IPS DF 6.9 (cell line): ENCODE data around the gene INSIG1.

Source experiments
- DNase-seq: peaks from one replicate; pipeline ENCODE4 v3.0.0-alpha.2; 2013; ENCODE audit warnings: low read depth, low spot score
- H3K27ac ChIP-seq: one replicate; pipeline ENCODE4 v1.5.1; 2013; ENCODE audit warnings: low read length, control low read depth
- H3K27me3 ChIP-seq: 2 replicates; pipeline ENCODE4 v1.6.1; 2013; ENCODE audit warnings: mild to moderate bottlenecking, low read length; ENCODE audit not compliant: control insufficient read depth, insufficient read depth
- H3K36me3 ChIP-seq: 2 replicates; pipeline ENCODE4 v1.6.1; 2013; ENCODE audit warnings: low read length; ENCODE audit not compliant: control insufficient read depth, insufficient read depth
- H3K4me1 ChIP-seq: 2 replicates; pipeline ENCODE4 v1.6.1; 2013; ENCODE audit warnings: low read length; ENCODE audit not compliant: control insufficient read depth, insufficient read depth
- H3K4me3 ChIP-seq: 2 replicates; pipeline ENCODE4 v1.5.1; 2013; ENCODE audit warnings: mild to moderate bottlenecking, low read length
- H3K9me3 ChIP-seq: 2 replicates; pipeline ENCODE4 v1.6.1; 2013; ENCODE audit warnings: low read length, inconsistent platforms; ENCODE audit not compliant: control insufficient read depth, insufficient read depth
- WGBS: extraction: QIAGEN DNeasy Blood & Tissue Kit; methylation state at CpG from one replicate; pipeline ENCODE4 v1.1.7; 2013; ENCODE audit warnings: mixed read lengths, missing lambda C conversion rate; ENCODE audit not compliant: insufficient read length, insufficient coverage; 5-methylcytosine and 5-hydroxymethylcytosine counted together

Gene INSIG1

GRCh38 chr7:155276800-155277375 is 20.8 kb upstream of the INSIG1 start:
- Histone ChIP-seq H3K36me3 (no peaks in the 10 kb centered on the region), H3K27me3 (no peaks in the 10 kb centered on the region), H3K4me1 (no peaks in the 10 kb centered on the region; the same call in 1 of the 2 replicates), H3K27ac (no peak overlapping the region), H3K4me3 (no peak overlapping the region), H3K9me3 (no peaks in the 10 kb centered on the region)
- DNase-seq, result no peak
- WGBS, result no CpG with 5 or more reads among the region's 12 CpGs

GRCh38 chr7:155277385-155277994 is 20.2 kb upstream of the INSIG1 start:
- H3K36me3 ChIP-seq, result no peaks in the 10 kb centered on the region
- H3K27ac ChIP-seq, result no peak overlapping the region
- H3K4me3 ChIP-seq, result no peak overlapping the region
- H3K9me3 ChIP-seq, result no peaks in the 10 kb centered on the region
- DNase-seq, result no peak
- WGBS, result no CpG with 5 or more reads among the region's 10 CpGs
- H3K27me3 ChIP-seq, result no peaks in the 10 kb centered on the region
- no peaks in the 10 kb centered on the region; the same call in 1 of the 2 replicates for H3K4me1 ChIP-seq

- Histone ChIP-seq H3K36me3 (no peaks in the 10 kb centered on the region), H3K9me3 (no peaks in the 10 kb centered on the region), H3K27ac (no peak overlapping the region), H3K27me3 (no peaks in the 10 kb centered on the region), H3K4me1 (no peaks in the 10 kb centered on the region; the same call in 1 of the 2 replicates), H3K4me3 (no peak overlapping the region)
- WGBS, result no CpG with 5 or more reads among the region's 9 CpGs
- no peak for DNase-seq
Observed at GRCh38 chr7:155278921-155279320, 18.8 kb upstream of the INSIG1 start.

GRCh38 chr7:155279787-155280445 is 17.8 kb upstream of the INSIG1 start:
- WGBS, result no CpG with 5 or more reads among the region's 14 CpGs
- H3K27me3 ChIP-seq, result no peaks in the 10 kb centered on the region

GRCh38 chr7:155280446-155281397 is 17.0 kb upstream of the INSIG1 start:
- Histone ChIP-seq H3K9me3 (no peaks in the 10 kb centered on the region), H3K36me3 (no peaks in the 10 kb centered on the region), H3K27ac (no peak overlapping the region), H3K4me1 (no peaks in the 10 kb centered on the region; the same call in 1 of the 2 replicates), H3K4me3 (no peak overlapping the region), H3K27me3 (no peaks in the 10 kb centered on the region)
- no peak for DNase-seq
- WGBS, result no CpG with 5 or more reads among the region's 13 CpGs

More at GRCh38 chr7:155279787-155280445, 17.8 kb upstream of the INSIG1 start:
- Histone ChIP-seq H3K9me3 (no peaks in the 10 kb centered on the region), H3K4me1 (no peaks in the 10 kb centered on the region; the same call in 1 of the 2 replicates), H3K27ac (no peak overlapping the region), H3K4me3 (no peak overlapping the region), H3K36me3 (no peaks in the 10 kb centered on the region)
- DNase-seq, result no peak

- H3K9me3 ChIP-seq, result no peaks in the 10 kb centered on the region
- H3K27ac ChIP-seq, result no peak overlapping the region
- no peaks in the 10 kb centered on the region for H3K27me3 ChIP-seq
- DNase-seq, result no peak
- no peaks in the 10 kb centered on the region for H3K36me3 ChIP-seq
- WGBS, result no CpG with 5 or more reads among the region's 9 CpGs
- no peaks in the 10 kb centered on the region; the same call in 1 of the 2 replicates for H3K4me1 ChIP-seq
- H3K4me3 ChIP-seq, result no peak overlapping the region
Observed at GRCh38 chr7:155281398-155281969, 16.2 kb upstream of the INSIG1 start.

- no CpG with 5 or more reads among the region's 6 CpGs for WGBS
- H3K4me1 ChIP-seq, result no peaks in the 10 kb centered on the region; the same call in 1 of the 2 replicates
Observed at GRCh38 chr7:155282671-155283070, 15.0 kb upstream of the INSIG1 start.

GRCh38 chr7:155283565-155284194 is 14.0 kb upstream of the INSIG1 start:
- H3K27me3 ChIP-seq, result no peaks in the 10 kb centered on the region
- H3K9me3 ChIP-seq, result no peaks in the 10 kb centered on the region
- WGBS, result 100% methylated on average over 1 of the region's 2 CpGs
- H3K36me3 ChIP-seq, result no peaks in the 10 kb centered on the region
- H3K4me3 ChIP-seq, result no peak overlapping the region
- H3K27ac ChIP-seq, result no peak overlapping the region
- DNase-seq, result no peak
- H3K4me1 ChIP-seq, result no peaks in the 10 kb centered on the region; the same call in 1 of the 2 replicates

More at GRCh38 chr7:155282671-155283070, 15.0 kb upstream of the INSIG1 start:
- Histone ChIP-seq H3K36me3 (no peaks in the 10 kb centered on the region), H3K27me3 (no peaks in the 10 kb centered on the region), H3K9me3 (no peaks in the 10 kb centered on the region), H3K4me3 (no peak overlapping the region), H3K27ac (no peak overlapping the region)
- DNase-seq, result no peak

- Histone ChIP-seq H3K4me3 (no peak overlapping the region), H3K36me3 (no peaks in the 10 kb centered on the region), H3K9me3 (no peaks in the 10 kb centered on the region), H3K27me3 (no peaks in the 10 kb centered on the region), H3K27ac (no peak overlapping the region), H3K4me1 (no peaks in the 10 kb centered on the region; the same call in 1 of the 2 replicates)
- DNase-seq, result no peak
- WGBS, result no CpG with 5 or more reads among the region's 10 CpGs
Observed at GRCh38 chr7:155284496-155285274, 13.0 kb upstream of the INSIG1 start.
